T-helper 2 cell treated with Interferon-gamma antibody and Interleukin-4, amounts not matched to agents 5 μg/mL and 100 μg/mL, for 36 hours (primary cell): ENCODE results near the gene ADARB2.

Experiments used
- DNase-seq: peaks from one replicate; pipeline ENCODE4 v3.0.0; 2021; ENCODE audit warnings: low spot score
- H3K27ac Mint-ChIP-seq: one replicate; pipeline ENCODE4 v1.8.0; 2021; ENCODE audit warnings: mild to moderate bottlenecking, mixed read lengths
- H3K27me3 Mint-ChIP-seq: one replicate; pipeline ENCODE4 v1.8.0; 2021; ENCODE audit warnings: low read depth, mixed read lengths
- H3K36me3 Mint-ChIP-seq: one replicate; pipeline ENCODE4 v1.8.0; 2021; ENCODE audit warnings: low read depth, mixed read lengths
- H3K4me1 Mint-ChIP-seq: one replicate; pipeline ENCODE4 v1.8.0; 2021; ENCODE audit warnings: low read depth, mixed read lengths
- H3K4me3 Mint-ChIP-seq: one replicate; pipeline ENCODE4 v1.8.0; 2022; ENCODE audit warnings: mild to moderate bottlenecking, moderate library complexity, mixed read lengths
- H3K9me3 Mint-ChIP-seq: one replicate; pipeline ENCODE4 v1.8.0; 2021; ENCODE audit warnings: mixed read lengths

Gene ADARB2

GRCh38 chr10:1659221-1659791 lies 78.0 kb downstream of the ADARB2 start:
- DNase-seq = no peak
- peaks cover 6% of the 10 kb centered on the region for H3K27me3 Mint-ChIP-seq
- no peaks in the 10 kb centered on the region for H3K36me3 Mint-ChIP-seq
- H3K27ac Mint-ChIP-seq = no peak overlapping the region
- no peaks in the 10 kb centered on the region for H3K9me3 Mint-ChIP-seq
- no peak overlapping the region for H3K4me3 Mint-ChIP-seq
- no peaks in the 10 kb centered on the region for H3K4me1 Mint-ChIP-seq

GRCh38 chr10:1658658-1659057 lies 78.7 kb downstream of the ADARB2 start:
- no peak for DNase-seq
- H3K27me3 Mint-ChIP-seq = peaks cover 6% of the 10 kb centered on the region
- H3K4me3 Mint-ChIP-seq = no peak overlapping the region
- H3K4me1 Mint-ChIP-seq = no peaks in the 10 kb centered on the region
- H3K9me3 Mint-ChIP-seq = no peaks in the 10 kb centered on the region
- H3K27ac Mint-ChIP-seq = no peak overlapping the region
- no peaks in the 10 kb centered on the region for H3K36me3 Mint-ChIP-seq

- no peak for DNase-seq
- Mint-ChIP-seq H3K4me1 (no peaks in the 10 kb centered on the region), H3K27ac (no peak overlapping the region), H3K9me3 (no peaks in the 10 kb centered on the region), H3K36me3 (no peaks in the 10 kb centered on the region), H3K27me3 (peaks cover 6% of the 10 kb centered on the region), H3K4me3 (no peak overlapping the region)
Observed at GRCh38 chr10:1657479-1657878, 79.8 kb downstream of the ADARB2 start.

GRCh38 chr10:1655367-1655766 lies 82.0 kb downstream of the ADARB2 start:
- no peak overlapping the region for H3K27ac Mint-ChIP-seq
- no peaks in the 10 kb centered on the region for H3K36me3 Mint-ChIP-seq
- no peak for DNase-seq
- H3K4me1 Mint-ChIP-seq = no peaks in the 10 kb centered on the region
- no peak overlapping the region for H3K4me3 Mint-ChIP-seq
- no peaks in the 10 kb centered on the region for H3K9me3 Mint-ChIP-seq
- H3K27me3 Mint-ChIP-seq = peaks cover 6% of the 10 kb centered on the region

- no peak overlapping the region for H3K4me3 Mint-ChIP-seq
- no peak for DNase-seq
- H3K4me1 Mint-ChIP-seq = no peaks in the 10 kb centered on the region
- H3K27ac Mint-ChIP-seq = no peak overlapping the region
- no peaks in the 10 kb centered on the region for H3K9me3 Mint-ChIP-seq
- peaks cover 6% of the 10 kb centered on the region for H3K27me3 Mint-ChIP-seq
- H3K36me3 Mint-ChIP-seq = no peaks in the 10 kb centered on the region
Observed at GRCh38 chr10:1654811-1655356, 82.4 kb downstream of the ADARB2 start.

- Mint-ChIP-seq H3K4me1 (no peaks in the 10 kb centered on the region), H3K9me3 (no peaks in the 10 kb centered on the region), H3K4me3 (no peak overlapping the region), H3K36me3 (no peaks in the 10 kb centered on the region), H3K27ac (no peak overlapping the region), H3K27me3 (peaks cover 6% of the 10 kb centered on the region)
- no peak for DNase-seq
Observed at GRCh38 chr10:1654247-1654646, 83.1 kb downstream of the ADARB2 start.

- H3K36me3 Mint-ChIP-seq = no peaks in the 10 kb centered on the region
- no peaks in the 10 kb centered on the region for H3K9me3 Mint-ChIP-seq
- DNase-seq = no peak
- H3K27ac Mint-ChIP-seq = no peak overlapping the region
- no peak overlapping the region for H3K4me3 Mint-ChIP-seq
- H3K27me3 Mint-ChIP-seq = peaks cover 6% of the 10 kb centered on the region
- H3K4me1 Mint-ChIP-seq = no peaks in the 10 kb centered on the region
Observed at GRCh38 chr10:1653321-1653720, 84.0 kb downstream of the ADARB2 start.

- Mint-ChIP-seq H3K9me3 (no peaks in the 10 kb centered on the region), H3K27me3 (no peaks in the 10 kb centered on the region), H3K4me3 (no peak overlapping the region), H3K27ac (no peak overlapping the region), H3K36me3 (no peaks in the 10 kb centered on the region), H3K4me1 (no peaks in the 10 kb centered on the region)
- no peak for DNase-seq
Observed at GRCh38 chr10:1652151-1652550, 85.2 kb downstream of the ADARB2 start.

GRCh38 chr10:1651270-1651966 lies 85.9 kb downstream of the ADARB2 start:
- Mint-ChIP-seq H3K4me1 (no peaks in the 10 kb centered on the region), H3K36me3 (no peaks in the 10 kb centered on the region), H3K27ac (no peak overlapping the region), H3K4me3 (no peak overlapping the region), H3K27me3 (no peaks in the 10 kb centered on the region), H3K9me3 (no peaks in the 10 kb centered on the region)
- no peak for DNase-seq

GRCh38 chr10:1650542-1651269 lies 86.6 kb downstream of the ADARB2 start:
- no peak for DNase-seq
- Mint-ChIP-seq H3K36me3 (no peaks in the 10 kb centered on the region), H3K4me3 (no peak overlapping the region), H3K27ac (no peak overlapping the region), H3K9me3 (no peaks in the 10 kb centered on the region), H3K4me1 (no peaks in the 10 kb centered on the region), H3K27me3 (no peaks in the 10 kb centered on the region)

GRCh38 chr10:1648648-1649047 lies 88.7 kb downstream of the ADARB2 start:
- Mint-ChIP-seq H3K4me3 (no peak overlapping the region), H3K36me3 (no peaks in the 10 kb centered on the region), H3K4me1 (no peaks in the 10 kb centered on the region)

GRCh38 chr10:1646332-1646731 lies 91.0 kb downstream of the ADARB2 start:
- Mint-ChIP-seq H3K27me3 (no peaks in the 10 kb centered on the region), H3K4me1 (peaks cover 3% of the 10 kb centered on the region), H3K36me3 (no peaks in the 10 kb centered on the region), H3K9me3 (no peaks in the 10 kb centered on the region), H3K4me3 (no peak overlapping the region), H3K27ac (no peak overlapping the region)
- no peak for DNase-seq

More at GRCh38 chr10:1648648-1649047, 88.7 kb downstream of the ADARB2 start:
- no peak for DNase-seq
- Mint-ChIP-seq H3K27ac (no peak overlapping the region), H3K27me3 (no peaks in the 10 kb centered on the region), H3K9me3 (no peaks in the 10 kb centered on the region)

GRCh38 chr10:1645896-1646295 lies 91.4 kb downstream of the ADARB2 start:
- Mint-ChIP-seq H3K9me3 (no peaks in the 10 kb centered on the region), H3K4me1 (peaks cover 3% of the 10 kb centered on the region), H3K27ac (no peak overlapping the region), H3K36me3 (no peaks in the 10 kb centered on the region), H3K4me3 (no peak overlapping the region), H3K27me3 (no peaks in the 10 kb centered on the region)
- no peak for DNase-seq

- Mint-ChIP-seq H3K9me3 (no peaks in the 10 kb centered on the region), H3K36me3 (no peaks in the 10 kb centered on the region), H3K27me3 (no peaks in the 10 kb centered on the region), H3K27ac (no peak overlapping the region), H3K4me3 (no peak overlapping the region), H3K4me1 (peaks cover 3% of the 10 kb centered on the region)
- no peak for DNase-seq
Observed at GRCh38 chr10:1644191-1644711, 93.1 kb downstream of the ADARB2 start.
